ENCODE measurements around the gene NRXN3.

The NRXN3 gene

DNA sequence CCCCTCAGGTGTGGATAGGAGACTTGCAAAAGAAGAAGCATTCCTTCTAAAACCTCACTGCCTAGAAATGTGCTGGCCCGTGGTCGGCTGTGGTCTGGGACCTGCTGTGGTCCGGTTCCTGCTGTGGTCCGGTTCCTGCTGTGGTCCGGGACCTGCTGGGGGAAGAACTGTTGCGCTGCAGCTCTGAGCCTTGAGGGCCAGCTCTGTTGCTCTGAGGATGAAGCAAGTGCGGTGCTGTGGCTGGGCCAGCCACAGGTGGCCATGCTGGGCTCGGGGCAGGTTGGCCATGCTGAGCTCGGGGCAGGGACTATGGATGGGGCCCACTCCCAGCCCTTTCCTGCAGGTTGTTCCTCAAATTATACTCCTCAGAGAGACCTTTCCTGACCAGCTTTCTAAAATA is 5.2 kb downstream of the NRXN3 start:
- DNase-seq = no peak

DNA sequence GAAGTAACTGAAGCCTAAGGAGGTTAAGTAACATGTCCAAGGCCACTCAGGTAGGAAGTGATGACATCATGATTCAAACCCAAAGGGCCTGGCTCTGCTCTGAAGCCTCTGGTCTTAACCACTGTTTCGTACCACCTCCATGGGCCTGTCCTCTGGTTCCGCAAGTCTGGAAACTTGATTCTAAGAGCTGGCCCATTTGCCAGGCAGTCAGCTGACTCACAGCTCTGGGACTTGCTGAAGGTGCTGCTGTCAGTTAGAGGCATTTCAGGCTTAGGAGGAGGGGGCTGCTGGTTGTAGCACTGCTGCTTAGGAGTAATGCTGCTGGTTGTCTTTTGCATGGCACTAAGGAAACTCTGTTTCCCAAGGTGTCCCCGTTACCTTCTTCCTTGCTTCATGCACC is 7.9 kb downstream of the NRXN3 start:
- no peak for DNase-seq

DNA sequence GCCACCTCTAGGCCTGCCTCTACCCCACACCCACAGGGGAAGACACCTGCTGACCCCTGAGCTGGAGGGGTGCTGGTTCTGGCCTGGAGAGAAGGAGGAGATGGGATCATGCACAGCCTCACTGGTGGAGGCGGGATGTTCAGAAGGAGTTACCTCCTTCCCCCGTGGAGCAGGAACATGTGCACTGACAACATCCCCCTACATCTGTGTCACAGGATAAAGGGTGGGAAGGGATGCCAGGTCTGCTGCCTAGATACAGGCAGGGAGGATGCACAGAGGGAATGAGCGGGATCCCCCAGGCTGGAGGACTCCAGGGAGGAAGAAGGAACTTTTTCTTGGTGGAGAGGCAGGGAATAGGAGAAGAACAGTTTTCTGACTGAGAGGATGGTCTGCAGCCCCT is 8.8 kb downstream of the NRXN3 start:
- DNase-seq = no peak

DNA sequence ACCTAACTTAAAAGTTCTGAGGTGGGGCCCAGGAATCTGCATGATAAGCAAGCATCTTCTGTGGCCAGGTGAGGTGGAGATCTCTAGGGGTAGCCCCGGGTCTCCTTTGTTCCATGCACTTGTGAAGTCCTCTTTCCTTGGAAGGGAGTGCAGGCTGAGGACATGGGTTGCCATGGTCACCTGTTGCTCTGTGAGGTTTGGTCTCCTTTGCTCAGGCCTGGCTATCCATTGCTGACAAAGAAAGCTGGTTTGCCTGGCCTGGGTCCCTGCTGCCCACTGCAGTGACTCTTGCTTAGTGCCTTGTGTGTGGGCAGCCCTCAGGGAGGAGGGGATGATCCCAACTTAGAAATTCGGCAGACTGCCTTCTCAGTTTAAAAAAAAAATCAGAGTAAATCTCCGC is 11.1 kb downstream of the NRXN3 start:
- no peak for DNase-seq

DNA sequence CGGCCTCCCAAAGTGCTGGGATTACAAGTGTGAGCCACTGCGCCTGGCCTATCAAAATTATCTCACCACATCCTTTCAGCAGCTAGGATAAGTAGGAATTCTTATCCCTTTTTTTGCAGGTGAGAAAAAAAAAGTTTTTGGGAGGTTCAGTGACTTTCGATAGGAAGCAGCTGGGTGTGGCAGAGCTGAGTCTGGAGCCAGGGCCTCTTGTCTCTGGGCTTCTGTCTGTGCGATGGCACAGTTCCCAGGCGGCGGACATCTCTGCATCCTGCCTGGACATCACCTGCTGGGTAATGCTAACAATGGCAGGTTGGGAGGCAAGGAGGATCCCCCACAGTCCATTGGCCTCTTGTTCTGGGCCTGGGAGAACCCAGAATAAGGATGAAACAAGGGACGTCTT is 12.5 kb downstream of the NRXN3 start:
- no peak for DNase-seq

DNA sequence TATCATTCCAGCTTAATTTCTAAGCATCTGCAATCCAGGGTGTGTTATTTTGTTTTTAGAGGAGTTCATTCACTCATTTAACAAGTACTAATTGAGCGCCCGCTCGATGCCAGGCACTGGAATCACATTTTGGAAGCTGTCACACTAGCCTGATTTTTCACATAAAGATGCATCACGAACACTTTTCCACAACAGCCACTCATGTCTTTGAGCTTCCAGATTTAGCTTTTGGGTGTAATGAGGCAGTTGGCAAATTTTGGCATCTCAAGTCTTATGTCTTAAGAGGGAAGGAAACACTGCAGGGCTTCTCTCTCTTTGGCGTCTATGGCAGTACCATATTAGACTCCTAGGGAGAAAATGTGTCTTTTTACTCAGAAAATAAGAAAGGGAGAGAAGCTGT is 14.0 kb downstream of the NRXN3 start:
- DNase-seq = no peak

DNA sequence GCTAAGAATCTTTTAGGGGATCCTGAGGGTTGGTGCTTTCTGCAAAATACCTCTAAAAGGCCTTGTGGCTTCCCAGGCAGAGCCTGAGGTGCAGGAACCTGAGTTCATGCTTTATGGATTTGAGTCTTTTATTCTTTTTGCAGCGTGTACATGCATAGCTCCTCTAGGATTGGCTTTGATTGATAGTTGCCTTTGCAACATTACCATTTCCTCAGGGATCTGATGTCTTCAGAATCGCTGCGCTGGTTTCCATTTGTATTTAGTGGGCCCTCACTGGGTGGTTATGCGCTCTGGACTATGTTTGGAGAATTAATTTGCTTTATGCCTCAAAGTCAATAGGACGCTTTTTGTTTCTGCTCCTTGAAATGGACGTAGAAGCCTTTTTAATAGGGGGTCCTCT is 16.1 kb downstream of the NRXN3 start:
- DNase-seq = no peak

DNA sequence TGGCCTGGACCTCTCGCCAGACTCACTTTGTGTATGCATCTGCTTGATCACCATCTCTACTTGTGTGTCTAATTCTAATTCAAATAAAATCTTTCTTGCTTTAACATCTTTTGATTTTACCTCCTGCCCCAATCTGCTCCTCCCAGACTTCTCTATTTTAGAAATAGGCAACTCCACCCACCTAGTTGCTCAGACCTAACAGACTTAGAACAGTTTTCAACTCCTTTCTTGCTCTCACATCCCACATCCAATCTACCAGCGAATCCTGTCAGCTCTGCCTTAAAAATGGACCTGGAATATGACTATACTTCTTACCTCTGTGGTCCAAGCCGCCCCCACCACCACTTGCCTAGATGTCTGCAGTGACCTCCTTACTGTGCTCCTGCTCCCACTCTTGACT is 18.7 kb downstream of the NRXN3 start:
- DNase-seq = no peak

DNA sequence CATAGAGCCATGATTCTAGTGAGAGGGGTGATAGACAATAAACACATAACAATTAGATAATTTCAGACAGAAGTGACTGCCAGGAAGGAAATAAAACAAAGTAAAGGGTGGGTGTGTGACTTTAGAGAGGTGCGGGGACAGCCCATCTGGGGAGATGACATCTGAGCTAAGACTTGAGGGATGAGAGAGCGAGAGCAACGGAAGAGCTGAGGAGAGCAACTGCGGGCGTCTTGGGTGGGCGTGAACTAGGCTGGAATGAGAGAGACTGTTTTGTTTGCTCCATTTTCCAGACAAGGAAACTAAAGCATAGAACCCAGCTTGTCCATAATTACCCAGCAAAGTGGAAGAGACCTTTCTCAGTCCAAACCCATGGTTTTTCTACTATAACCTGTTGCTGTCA is 25.3 kb downstream of the NRXN3 start:
- DNase-seq = no peak

DNA sequence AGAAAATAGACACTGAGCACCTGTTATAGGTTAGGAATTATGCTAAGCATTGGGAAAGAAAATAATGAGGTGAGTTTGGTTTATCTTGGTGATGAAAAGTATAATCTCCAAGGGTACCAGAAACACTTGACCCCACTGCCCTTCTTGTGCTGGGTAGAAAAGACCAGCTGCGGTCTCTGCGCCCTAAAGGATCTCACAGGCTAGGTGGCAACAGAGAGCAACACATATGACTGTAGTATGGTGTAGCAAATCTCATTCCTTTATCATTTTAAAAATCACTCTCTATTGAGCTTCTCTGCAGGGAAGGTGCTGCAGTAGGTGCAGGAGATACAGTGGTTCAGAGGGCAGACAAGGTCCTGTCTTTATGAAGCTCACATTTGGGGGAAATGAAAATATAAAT is 26.1 kb downstream of the NRXN3 start:
- no peak for DNase-seq

DNA sequence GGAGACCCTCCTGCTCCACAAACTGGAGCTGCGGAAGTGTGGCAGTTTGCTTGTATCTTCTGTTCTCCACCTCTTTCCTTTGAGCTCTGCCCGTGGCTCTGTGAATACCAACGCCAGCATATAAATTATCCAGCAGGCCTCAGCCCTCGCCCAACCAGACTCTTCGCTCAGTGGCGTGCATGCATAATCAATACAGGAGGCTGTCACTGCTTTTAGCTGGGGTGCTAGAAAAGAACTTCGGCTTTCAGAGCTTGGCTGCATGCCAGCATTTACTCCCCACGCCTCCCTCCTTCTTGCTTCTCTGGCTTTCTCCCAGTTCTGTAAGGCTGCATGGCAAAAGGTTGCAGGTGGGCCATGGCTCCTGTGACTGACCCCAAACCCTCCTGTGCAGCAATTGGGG is 26.9 kb downstream of the NRXN3 start:
- DNase-seq = no peak

DNA sequence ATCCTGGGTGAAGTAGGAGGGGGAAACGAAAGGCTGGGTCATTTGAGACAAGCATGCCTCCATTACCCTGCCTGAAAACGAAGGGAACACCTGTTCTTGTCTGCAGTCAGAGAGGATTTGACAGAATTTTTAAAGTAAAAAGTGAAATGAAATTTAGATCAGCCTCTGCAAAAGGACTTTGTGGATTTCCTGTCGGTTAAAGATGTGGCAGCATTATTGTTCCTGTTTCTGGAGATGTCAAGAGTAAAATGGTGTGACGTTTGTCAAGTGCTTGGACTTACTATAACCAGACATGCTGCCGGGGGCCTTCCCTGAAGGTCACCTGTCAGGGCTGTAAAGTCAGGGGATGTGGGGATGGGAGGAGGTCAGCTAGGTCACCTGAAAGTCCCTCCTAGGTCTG is 32.0 kb downstream of the NRXN3 start:
- DNase-seq = no peak

DNA sequence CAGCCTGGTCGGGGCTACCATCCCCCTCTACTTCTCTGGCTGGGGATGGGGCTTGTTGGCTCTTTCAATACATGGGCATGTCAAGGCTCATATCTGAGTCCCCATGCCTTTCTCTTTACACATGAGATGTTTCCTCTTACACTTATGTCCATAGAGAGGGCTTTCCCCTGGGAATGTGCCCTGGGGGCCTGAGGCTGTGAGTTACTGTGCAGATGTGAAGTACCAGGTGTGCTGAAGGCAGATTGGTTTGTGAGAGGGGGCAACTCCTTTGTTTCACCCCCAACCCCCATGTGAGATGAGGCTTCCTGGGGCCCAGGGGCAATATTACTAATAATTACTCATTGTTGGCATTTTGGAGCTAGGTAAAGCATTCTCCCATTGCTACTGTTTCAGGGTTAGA is 32.8 kb downstream of the NRXN3 start:
- DNase-seq = no peak

DNA sequence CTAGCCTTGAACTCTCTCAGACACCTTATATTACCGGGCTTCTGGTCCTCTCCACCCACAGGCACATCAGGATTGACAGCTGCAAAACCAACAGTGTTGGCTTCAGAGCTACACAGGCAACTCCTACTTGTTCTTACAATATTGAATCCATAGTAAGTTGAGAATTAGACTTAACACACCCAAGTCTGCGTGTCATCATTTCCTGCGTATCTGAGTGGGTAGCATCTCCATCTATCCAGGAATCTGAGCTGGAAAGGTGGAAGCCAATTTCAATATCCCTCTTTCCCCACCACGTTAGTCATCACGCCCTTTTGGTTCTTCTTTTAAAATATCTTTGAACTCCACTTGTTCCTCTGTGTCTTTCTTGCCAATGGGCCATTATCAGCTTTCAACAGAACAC is 37.2 kb downstream of the NRXN3 start:
- no peak for DNase-seq

DNA sequence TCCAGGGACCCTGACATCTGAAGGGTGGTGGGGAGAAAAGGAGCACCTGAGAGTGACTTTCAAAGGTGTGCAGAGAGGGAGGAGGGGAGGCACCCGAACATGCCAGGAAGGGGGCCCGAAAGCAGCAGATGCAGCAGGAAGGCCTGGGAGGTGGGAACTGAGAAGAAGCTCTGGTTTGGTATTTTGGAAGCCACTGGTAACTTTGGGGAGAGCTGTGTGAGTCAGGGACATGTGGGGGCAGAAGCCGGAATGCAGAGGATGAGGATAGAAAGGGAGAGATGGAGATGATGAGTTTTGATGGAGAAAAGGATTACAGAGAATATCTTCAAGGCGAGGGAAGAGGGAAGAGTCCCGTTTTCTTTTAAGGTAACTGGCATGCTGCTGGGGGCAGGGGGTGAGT is 50.1 kb downstream of the NRXN3 start:
- DNase-seq = no peak

DNA sequence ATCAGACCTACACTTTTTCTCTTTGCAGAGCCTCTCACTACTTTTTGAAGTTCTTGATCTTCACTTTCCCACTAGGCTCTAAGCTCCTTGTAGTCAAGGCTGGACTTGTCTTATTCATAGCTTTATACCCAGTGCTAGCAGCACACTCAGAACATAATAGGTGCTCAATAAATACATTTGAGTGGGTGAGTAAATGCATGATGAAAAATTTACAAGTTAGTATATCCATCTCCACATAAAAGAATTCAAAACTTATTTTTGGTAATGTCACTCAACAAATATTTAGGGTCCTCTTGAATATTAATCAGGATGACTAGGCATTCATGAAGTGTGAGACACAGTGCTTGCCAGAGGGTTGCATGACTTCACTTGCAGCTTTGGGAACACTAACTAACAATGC is 52.6 kb downstream of the NRXN3 start:
- no peak for DNase-seq

DNA sequence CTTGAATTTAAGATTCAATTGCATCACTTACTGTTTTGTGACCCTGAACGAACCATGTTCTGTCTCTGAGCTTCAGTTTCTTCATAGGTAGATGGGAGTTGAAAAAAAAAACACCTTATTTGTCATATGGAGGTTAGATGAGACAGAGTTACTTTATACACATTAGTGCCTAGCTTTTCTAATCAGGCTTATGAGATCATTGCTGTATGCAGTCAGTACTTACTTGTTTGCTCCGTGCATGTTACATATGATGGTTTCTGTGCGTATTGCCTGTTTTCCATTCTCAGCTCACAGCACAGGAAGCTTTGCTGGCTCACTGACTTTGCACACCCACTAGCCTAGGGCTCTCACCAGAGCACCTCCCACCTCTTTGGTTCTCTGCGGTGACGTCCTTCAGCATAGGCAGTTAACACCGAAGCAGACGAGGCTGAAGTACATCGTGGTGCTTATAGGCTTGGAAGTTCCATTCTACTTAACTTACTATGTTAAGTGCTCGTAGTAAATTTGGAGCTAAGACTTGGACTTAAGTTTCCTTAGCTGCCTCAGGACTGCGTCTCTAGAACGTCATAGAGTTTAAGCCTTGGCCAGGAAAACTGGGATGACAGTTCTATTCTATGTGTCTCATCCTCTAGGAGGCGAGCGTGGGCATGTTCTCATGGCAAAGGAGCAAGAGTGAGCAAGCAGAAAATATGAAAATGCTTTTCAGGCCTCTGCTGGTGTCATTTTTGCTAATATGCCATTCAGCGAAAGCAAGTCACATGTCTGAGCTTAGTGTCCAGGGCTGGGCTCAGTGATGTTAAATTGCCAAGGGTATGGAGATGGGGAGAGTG is 57.3 kb downstream of the NRXN3 start:
- no peak for DNase-seq

DNA sequence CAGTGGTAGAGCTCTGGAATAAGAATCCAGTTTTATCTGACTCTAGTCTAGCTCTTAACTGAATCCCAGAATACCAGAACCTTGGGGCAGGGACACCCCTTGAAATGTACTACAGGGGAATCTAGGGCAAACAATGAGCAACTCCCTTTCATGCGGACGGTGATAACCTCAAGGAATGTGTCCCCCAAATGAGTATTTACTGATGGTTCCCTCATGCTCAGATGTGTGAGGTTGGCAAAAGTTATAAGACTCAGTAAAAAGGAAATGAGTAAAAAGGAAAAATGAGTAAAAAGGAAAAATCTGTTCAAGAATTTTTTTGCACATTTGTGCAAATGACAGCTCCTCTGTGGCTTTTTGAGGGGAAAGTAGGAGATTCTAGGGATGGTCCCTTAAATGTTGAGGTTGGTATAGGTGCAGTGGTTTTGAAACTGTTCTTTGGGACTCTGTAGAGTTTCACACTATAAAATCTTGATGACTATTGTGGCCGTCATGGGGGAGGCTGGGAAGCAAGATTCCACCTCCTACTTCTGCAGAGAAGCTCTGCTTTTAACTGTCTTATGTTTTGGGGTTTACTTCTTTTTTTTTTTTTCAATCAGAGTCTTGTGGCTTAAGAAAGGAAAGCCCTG is 58.6 kb downstream of the NRXN3 start:
- no peak for DNase-seq

DNA sequence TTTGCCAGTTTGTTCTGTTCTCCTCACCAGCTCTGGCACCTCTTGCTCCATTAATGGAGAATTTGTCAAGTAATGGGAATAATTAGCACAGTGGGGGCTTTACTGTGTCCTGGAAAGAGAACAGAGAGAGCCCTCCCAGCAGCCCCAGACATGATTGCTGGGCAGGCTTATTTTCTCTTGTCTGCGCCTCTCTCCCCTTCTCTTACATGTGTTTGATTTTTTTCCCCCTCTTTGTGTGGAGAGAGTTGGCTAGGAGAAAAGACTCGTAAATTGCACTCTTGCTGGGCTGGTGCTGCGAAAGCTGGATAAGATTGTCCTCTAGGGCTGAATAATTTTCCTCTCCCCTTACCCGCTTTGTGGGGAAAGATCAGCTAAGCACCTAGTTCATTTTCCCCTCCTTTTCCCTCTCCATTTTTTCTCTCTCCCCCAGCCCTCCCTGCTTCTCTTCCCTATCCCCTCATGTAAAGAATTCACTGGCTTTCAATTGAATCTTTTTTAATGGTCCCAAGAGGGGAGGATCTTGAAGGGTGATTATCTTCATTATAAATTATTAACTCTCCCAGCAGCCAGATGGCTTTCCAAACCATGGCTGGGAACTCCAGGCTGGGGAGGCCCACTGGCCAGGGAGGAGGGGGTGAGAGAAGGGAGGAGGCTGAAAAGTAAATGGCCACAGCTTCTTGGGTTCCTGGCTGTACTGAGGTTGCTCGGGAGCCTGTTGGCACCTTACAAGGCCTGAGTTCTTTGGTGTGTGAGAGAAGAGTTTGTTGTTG is 62.2 kb downstream of the NRXN3 start:
- DNase-seq = no peak

DNA sequence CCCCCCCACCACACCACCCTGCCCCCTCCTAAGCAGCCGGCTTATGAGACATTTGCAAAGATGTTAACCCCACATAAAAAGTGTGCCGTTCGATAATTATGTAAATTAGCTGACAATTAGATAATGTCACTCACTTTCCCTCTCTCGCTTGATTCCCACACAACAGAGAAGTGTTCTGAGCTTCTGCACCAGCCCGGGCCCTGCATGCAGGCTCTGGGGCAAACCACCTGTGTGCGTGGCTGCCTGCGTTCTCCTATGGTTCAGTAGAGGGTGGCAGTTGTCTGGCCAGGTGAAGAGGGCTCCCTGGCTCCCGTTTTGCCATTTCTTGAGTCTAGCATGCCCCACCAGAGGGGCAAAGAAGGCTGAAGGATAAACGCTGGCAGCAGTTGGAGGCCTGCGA is 68.0 kb downstream of the NRXN3 start:
- no peak for DNase-seq

DNA sequence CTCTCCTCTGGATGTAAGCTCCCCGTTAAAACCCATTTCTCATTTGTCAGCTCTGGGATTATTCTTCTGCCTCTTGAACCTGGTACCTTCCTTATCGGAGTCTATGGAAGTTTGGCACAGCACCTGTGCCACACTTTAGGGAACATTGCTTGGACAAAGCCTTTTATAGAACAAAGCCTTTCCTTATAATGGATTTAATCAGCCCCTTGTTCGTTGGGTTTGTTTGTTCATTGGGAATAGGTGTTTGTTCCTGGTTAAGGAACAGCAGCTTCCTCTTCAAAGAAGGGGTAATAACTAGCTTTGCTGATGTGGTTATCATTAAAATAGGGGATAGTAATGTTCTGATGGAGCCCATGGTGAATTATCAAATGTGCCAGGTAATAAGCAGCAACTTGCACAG is 70.4 kb downstream of the NRXN3 start:
- DNase-seq = no peak

DNA sequence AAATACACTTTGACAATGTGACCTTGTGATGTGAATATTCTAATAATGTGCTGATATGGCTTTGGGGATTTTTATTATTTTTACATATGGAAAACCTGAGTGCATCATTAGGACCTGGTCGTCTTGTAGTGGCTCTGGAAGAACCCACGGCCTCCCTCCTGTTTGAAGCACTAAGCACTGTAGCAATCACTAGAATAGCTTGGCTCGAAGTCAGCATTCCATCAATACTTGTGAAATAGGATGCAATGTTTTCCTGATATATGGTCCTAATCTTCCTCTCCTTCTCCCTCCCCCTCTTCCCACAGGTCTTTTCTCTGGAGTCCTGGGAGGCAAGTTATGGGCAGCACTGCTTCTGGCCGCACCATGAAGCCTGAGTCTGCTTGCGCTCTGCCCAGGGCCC is 71.9 kb downstream of the NRXN3 start:
- DNase-seq = no peak

DNA sequence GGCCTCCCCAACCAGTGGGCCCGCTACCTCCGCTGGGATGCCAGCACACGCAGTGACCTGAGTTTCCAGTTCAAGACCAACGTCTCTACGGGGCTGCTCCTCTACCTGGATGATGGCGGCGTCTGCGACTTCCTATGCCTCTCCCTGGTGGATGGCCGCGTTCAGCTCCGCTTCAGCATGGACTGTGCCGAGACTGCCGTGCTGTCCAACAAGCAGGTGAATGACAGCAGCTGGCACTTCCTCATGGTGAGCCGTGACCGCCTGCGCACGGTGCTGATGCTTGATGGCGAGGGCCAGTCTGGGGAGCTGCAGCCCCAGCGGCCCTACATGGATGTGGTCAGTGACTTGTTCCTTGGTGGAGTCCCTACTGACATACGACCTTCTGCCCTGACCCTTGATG is 73.0 kb downstream of the NRXN3 start:
- DNase-seq = no peak

DNA sequence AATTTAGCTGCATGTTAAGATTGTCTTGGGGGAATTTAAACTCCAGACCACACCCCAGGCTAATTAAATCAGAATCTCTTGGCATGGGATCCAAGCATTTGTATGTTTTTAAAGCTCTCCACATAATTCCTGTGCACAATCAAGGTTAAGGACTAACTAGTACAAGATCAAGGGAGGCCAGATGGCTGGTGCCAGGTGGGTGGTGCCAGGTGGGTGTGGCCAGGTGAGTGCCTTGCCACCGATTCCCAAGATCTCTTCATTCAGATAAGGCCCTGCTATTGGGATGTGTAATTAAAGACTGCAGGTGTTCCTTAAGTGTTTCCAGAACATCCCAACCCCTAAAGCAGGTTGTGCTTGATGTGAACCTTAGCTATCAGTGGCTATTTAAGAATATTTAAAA is 75.1 kb downstream of the NRXN3 start:
- no peak for DNase-seq
